ENCODE results near the gene PBX1.
"Not testable (repeated sequence)": the region's sequence is repeated elsewhere in the genome, so short reads cannot be mapped to it uniquely, and the experiment has no call there.

The PBX1 gene

DNA sequence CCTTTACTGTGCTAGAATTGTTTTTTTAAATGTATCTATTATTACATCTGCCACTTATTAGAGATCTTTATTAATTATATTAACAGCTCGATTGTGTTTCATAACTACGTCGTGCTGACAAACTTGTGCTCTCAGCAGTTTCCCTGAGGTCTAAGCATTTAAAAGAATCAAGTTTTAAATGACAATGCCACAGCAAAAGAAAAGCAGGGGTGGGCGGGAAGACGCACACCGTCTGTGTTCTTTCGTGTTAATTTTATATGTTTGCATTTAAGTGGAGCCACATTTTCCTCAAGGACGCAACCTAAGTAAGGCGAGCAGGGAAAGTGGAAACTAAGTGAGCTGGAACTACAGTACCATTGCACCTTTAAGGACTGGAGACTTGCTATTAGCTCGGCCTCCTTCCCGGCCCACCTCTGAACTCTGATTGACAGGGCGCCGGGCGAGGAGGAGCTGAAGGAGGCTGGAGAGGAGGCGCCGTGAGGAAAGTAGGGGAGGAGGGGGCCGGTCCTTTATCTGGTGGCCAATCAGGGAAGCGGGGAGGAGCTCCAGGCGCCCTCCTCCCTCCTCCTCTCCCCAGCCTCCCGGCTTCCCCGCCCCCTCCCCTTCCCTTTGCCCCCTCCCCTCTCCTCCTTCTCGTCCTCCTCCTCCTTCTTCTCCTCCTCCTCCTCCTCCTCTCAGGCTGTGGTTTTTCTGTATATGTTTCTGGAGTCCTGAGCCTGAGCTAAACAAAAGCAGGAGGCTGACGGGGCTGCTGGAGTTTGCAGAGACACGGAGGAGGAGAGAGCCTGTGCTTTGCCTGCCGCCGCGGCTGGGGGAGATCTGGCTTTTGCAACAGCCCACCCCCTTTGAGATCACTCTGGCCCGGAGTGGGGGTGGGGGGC lies at the start of gene PBX1:
TSS of gene PBX1 (plus strand) at position 724 of the 881 bp plus-strand sequence.
- peak; percentile 77 for DNase-seq (ENCODE audit: low read depth)

GRCh38 chr1:164510435-164510834 lies 48.5 kb upstream of the PBX1 start:
- DNase-seq (ENCODE audit: low read depth) = no peak

GRCh38 chr1:164511001-164511705 lies 47.8 kb upstream of the PBX1 start:
- no peak for DNase-seq (ENCODE audit: low read depth)

- no peak for DNase-seq (ENCODE audit: low read depth)
Observed at GRCh38 chr1:164515231-164515630, 43.8 kb upstream of the PBX1 start.

DNA sequence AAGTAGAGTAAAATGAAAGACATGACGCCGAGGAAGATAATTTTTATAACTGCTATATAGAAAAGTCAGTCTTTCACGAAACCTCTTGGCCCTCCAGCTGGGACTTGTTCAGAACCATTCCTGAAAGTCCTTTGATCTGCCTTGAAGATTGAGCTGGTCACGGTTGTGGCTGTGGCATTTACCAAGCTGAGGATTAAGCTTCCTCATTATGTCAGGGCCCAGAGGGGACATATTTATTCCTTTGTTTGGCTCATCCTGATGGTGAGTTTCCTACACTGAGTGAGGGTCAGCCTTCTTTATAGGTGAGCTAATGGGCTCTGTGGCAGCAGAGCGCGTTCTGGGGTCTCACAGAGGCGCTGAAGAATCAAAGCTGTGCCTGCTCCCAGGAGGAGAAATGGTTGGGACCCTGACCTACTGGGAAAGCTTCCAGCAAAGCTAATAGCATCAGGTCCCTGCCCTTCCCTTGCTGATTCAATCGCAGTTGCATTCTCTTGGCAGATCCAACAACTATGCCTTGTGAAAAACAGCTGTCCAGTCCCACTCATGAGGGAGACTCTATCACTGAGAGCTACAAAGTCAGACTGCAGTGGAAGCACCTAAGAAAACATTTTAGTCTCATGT lies 43.2 kb upstream of the PBX1 start:
- DNase-seq (ENCODE audit: low read depth) = no peak

DNA sequence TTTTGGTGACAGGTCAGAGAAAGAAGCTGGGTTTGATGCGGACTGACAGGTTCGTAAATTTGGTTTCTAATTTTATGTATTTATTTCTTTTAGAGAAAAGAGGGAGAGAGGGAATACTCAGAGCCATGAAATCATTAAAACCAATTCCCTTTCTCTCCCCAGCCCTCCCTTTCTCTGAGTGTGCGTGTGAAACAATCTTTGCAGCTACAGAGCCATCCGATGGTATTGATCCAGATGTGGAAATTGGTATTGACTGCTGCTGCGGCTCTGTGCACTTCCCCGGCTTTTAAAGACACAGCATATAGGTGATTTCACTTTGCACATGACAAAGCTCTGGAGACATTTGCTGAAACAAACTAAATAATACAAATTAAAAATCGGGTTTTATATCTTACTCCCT lies 42.4 kb upstream of the PBX1 start:
- no peak for DNase-seq (ENCODE audit: low read depth)

DNA sequence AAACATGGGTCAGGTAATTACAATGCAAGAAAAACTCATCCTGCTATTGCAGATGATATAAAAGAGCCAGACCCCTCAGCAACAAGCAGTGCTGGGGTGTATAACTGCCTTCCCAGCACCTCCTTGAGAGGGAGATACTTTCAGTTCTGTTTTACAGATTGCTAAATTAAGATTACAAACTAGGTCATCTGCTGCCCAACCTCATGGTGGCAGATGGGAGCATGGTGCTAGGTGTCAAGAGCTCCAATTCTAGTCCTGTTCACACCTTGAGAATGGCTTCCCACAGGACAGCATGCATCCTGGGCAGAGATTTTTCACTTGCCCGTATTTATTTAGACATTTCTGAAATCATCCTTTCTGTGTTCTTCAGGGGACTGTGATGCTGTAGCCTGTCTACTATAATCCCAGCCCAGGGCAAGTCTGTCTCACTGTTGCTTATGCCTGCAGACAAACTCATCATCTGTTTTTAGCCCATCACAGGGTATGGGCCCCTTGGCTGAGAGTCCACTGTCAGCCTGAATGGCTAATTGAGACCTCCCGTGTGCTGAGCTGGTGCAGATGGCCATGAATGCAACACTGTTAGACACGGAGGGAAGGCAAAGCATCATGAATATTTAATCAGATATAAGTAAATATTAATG lies 40.2 kb upstream of the PBX1 start:
- no peak for DNase-seq (ENCODE audit: low read depth)

DNA sequence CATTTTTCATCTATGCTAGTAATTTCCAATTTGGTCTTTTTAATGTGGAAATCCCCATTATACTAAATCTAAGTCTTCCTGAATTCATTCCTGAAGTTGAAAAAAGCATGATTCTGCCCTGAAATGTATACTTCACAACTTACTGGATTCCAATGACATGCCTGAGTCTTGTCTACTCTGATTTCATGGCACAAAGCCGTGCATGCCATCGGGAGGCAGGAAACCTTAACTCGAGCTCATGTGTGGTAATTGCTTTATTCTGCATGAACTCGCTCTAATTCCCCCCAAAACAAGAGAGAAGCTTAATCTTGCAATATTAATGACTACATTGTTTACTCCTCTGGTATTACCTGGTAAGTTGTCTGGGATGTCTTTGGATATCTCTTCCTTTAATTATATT lies 39.6 kb upstream of the PBX1 start:
- no peak for DNase-seq (ENCODE audit: low read depth)

DNA sequence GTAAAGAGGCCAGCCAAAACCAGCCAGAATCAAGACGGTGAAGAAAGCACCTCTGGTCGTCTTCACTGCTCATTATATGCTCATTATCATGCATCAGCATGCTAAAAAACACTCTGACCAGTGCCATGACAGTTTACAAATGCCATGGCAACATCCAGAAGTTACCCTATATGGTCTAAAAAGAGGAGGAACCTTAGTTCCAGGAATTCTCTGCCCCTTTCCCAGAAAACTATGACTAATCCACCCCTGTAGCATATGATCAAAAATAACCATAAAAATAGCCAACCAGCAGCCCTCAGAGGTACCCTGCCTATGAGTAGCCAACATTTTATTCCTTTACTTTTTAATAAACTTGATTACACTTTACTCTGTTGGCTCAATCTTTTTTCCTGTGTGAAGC lies 34.2 kb upstream of the PBX1 start:
- DNase-seq (ENCODE audit: low read depth) = no peak

- no peak for DNase-seq (ENCODE audit: low read depth)
Observed at GRCh38 chr1:164534863-164535610, 23.9 kb upstream of the PBX1 start.

GRCh38 chr1:164552463-164552988 lies 6.5 kb upstream of the PBX1 start:
- DNase-seq (ENCODE audit: low read depth) = not testable (repeated sequence)

GRCh38 chr1:164557270-164557669 lies 1.7 kb upstream of the PBX1 start:
- DNase-seq (ENCODE audit: low read depth) = no peak

DNA sequence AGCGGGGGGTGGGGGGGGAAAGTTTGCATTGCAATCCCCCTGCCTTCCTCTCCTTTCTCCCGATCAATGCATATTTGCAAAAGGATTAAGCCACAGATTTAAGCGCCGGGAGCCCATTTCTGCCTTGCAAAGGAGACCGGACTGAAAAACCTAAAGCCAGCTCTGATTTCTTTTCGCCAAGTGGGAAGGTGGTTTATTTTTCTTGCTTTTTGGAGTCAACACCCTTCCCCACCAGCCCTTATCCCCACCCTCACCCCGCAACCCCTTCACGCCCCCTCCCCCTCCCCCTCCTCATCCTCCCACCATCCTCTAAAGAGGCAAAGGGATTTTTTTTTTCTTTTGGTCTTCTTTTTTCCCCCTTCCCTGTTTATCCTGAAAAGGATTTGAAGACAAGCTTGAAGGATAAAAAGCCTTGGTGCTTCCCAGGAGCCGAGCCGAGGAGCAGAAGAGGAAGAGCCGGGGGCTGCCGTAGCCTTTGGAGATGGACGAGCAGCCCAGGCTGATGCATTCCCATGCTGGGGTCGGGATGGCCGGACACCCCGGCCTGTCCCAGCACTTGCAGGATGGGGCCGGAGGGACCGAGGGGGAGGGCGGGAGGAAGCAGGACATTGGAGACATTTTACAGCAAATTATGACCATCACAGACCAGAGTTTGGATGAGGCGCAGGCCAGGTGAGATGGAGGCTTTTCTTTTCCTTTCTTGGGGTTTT lies 513 bp downstream of the PBX1 start:
- DNase-seq (ENCODE audit: low read depth) = no peak

- no peak for DNase-seq (ENCODE audit: low read depth)
Observed at GRCh38 chr1:164560121-164560541, 1.1 kb downstream of the PBX1 start.

DNA sequence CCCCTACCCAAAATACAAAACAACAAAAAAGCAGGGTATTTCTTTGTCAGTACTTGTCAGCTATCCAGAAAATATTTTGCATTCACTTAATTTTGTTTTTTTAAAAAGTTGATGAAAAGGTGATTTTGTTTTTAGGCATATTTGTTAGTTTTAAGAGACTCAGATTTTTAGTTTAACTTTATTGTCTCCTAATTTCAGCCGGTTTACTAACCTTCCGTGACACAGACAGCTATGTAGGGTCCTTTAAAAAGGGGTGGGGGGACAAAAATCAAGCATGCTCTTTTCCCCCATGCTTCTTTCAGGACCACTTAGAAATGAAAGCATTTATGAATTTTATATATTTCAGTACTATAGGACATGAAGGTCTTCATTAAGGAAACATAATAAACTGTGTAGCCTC lies 1.6 kb downstream of the PBX1 start:
- no peak for DNase-seq (ENCODE audit: low read depth)

DNA sequence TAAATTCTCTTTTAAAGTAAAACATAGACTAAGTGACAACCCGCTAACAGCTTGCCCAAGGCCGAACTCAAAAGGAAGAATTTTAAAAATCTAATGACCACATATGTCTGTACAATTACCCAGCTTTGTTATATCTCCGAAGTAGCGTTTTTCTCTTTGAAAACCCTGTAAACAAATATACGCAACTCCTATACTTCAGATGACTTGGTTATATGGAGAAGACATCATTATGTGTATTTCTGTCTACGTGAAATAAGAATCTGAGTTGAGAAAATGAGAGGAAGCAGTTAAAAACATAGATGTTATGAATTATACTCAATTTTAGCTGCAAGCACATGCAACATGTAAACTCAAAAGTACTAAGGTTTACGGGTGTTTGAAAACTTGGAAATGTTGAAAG lies 2.0 kb downstream of the PBX1 start:
- DNase-seq (ENCODE audit: low read depth) = no peak

- no peak for DNase-seq (ENCODE audit: low read depth)
Observed at GRCh38 chr1:164561472-164561871, 2.5 kb downstream of the PBX1 start.

- no peak for DNase-seq (ENCODE audit: low read depth)
Observed at GRCh38 chr1:164562061-164562460, 3.1 kb downstream of the PBX1 start.

- DNase-seq (ENCODE audit: low read depth) = no peak
Observed at GRCh38 chr1:164562511-164562910, 3.5 kb downstream of the PBX1 start.

GRCh38 chr1:164562947-164563520 lies 4.0 kb downstream of the PBX1 start:
- DNase-seq (ENCODE audit: low read depth) = no peak
